Measurements from ENCODE around the gene DPYSL4.

DPYSL4 gene

GRCh38 chr10:132154931-132155330, 31.8 kb upstream of the DPYSL4 start:
- H3K27me3 ChIP-seq (ENCODE audit: control insufficient read depth, low read length): no peaks in the 10 kb centered on the region
- no peaks in the 10 kb centered on the region for H3K36me3 ChIP-seq (ENCODE audit: control insufficient read depth, low read length)
- TF ChIP-seq EZH2phosphoT487 (IDR thresholded peaks at IDR 0.05; ENCODE audit: borderline replicate concordance, low read length): no peak
- TF ChIP-seq, protein P1, sequence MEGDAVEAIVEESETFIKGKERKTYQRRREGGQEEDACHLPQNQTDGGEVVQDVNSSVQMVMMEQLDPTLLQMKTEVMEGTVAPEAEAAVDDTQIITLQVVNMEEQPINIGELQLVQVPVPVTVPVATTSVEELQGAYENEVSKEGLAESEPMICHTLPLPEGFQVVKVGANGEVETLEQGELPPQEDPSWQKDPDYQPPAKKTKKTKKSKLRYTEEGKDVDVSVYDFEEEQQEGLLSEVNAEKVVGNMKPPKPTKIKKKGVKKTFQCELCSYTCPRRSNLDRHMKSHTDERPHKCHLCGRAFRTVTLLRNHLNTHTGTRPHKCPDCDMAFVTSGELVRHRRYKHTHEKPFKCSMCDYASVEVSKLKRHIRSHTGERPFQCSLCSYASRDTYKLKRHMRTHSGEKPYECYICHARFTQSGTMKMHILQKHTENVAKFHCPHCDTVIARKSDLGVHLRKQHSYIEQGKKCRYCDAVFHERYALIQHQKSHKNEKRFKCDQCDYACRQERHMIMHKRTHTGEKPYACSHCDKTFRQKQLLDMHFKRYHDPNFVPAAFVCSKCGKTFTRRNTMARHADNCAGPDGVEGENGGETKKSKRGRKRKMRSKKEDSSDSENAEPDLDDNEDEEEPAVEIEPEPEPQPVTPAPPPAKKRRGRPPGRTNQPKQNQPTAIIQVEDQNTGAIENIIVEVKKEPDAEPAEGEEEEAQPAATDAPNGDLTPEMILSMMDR (IDR thresholded peaks at IDR 0.05; ENCODE audit: low read depth, low read length, poor library complexity, severe bottlenecking): no peak
- H3K4me2 ChIP-seq (ENCODE audit: low read length): no peak overlapping the region
- H3K27ac ChIP-seq (ENCODE audit: low read depth, low read length): no peak overlapping the region
- H4K20me1 ChIP-seq (ENCODE audit: control insufficient read depth, insufficient read depth, low read depth, low read length): no peaks in the 10 kb centered on the region
- peaks cover 5% of the 10 kb centered on the region; the same call in 1 of the 2 replicates for H3K9me3 ChIP-seq (ENCODE audit: control insufficient read depth, insufficient read depth, low read length)
- H3K4me3 ChIP-seq (ENCODE audit: low read length): no peak overlapping the region
- H3K79me2 ChIP-seq (ENCODE audit: control insufficient read depth, low read length): no peaks in the 10 kb centered on the region
- H3F3A ChIP-seq (ENCODE audit: control insufficient read depth, insufficient read depth): no peaks in the 10 kb centered on the region; the same call in 1 of the 2 replicates
- H3K4me1 ChIP-seq (ENCODE audit: control insufficient read depth, low read length): peaks cover 14% of the 10 kb centered on the region
- H3K9me2 ChIP-seq (replicated peaks; ENCODE audit: control insufficient read depth, low read length): no peaks in the 10 kb centered on the region

GRCh38 chr10:132155723-132156381, 30.9 kb upstream of the DPYSL4 start:
- no peak for TF ChIP-seq EZH2phosphoT487 (IDR thresholded peaks at IDR 0.05; ENCODE audit: borderline replicate concordance, low read length)
- Histone ChIP-seq H3K79me2 (ENCODE audit: control insufficient read depth, low read length) (no peaks in the 10 kb centered on the region), H3K27me3 (ENCODE audit: control insufficient read depth, low read length) (no peaks in the 10 kb centered on the region), H3K36me3 (ENCODE audit: control insufficient read depth, low read length) (no peaks in the 10 kb centered on the region), H4K20me1 (ENCODE audit: control insufficient read depth, insufficient read depth, low read depth, low read length) (no peaks in the 10 kb centered on the region), H3K4me2 (ENCODE audit: low read length) (no peak overlapping the region), H3K4me1 (ENCODE audit: control insufficient read depth, low read length) (peaks cover 14% of the 10 kb centered on the region), H3K27ac (ENCODE audit: low read depth, low read length) (no peak overlapping the region), H3K4me3 (ENCODE audit: low read length) (no peak overlapping the region), H3K9me2 (replicated peaks; ENCODE audit: control insufficient read depth, low read length) (no peaks in the 10 kb centered on the region), H3K9me3 (ENCODE audit: control insufficient read depth, insufficient read depth, low read length) (peaks cover 5% of the 10 kb centered on the region; the same call in 1 of the 2 replicates), H3F3A (ENCODE audit: control insufficient read depth, insufficient read depth) (no peaks in the 10 kb centered on the region; the same call in 1 of the 2 replicates)

GRCh38 chr10:132156382-132156781, 30.4 kb upstream of the DPYSL4 start:
- no peaks in the 10 kb centered on the region for H3K9me2 ChIP-seq (replicated peaks; ENCODE audit: control insufficient read depth, low read length)
- no peaks in the 10 kb centered on the region for H3K27me3 ChIP-seq (ENCODE audit: control insufficient read depth, low read length)
- no peaks in the 10 kb centered on the region for H4K20me1 ChIP-seq (ENCODE audit: control insufficient read depth, insufficient read depth, low read depth, low read length)
- no peaks in the 10 kb centered on the region for H3K36me3 ChIP-seq (ENCODE audit: control insufficient read depth, low read length)
- no peaks in the 10 kb centered on the region; the same call in 1 of the 2 replicates for H3F3A ChIP-seq (ENCODE audit: control insufficient read depth, insufficient read depth)
- peaks cover 5% of the 10 kb centered on the region; the same call in 1 of the 2 replicates for H3K9me3 ChIP-seq (ENCODE audit: control insufficient read depth, insufficient read depth, low read length)
- H3K4me1 ChIP-seq (ENCODE audit: control insufficient read depth, low read length): peaks cover 14% of the 10 kb centered on the region
- no peak overlapping the region for H3K4me3 ChIP-seq (ENCODE audit: low read length)
- H3K27ac ChIP-seq (ENCODE audit: low read depth, low read length): no peak overlapping the region
- TF ChIP-seq, protein P1 (IDR thresholded peaks at IDR 0.05; ENCODE audit: low read depth, low read length, poor library complexity, severe bottlenecking): no peak
- no peak overlapping the region for H3K4me2 ChIP-seq (ENCODE audit: low read length)
- H3K79me2 ChIP-seq (ENCODE audit: control insufficient read depth, low read length): no peaks in the 10 kb centered on the region

- no peak overlapping the region for H3K4me3 ChIP-seq (ENCODE audit: low read length)
- H3K4me2 ChIP-seq (ENCODE audit: low read length): no peak overlapping the region
- no peaks in the 10 kb centered on the region for H3K36me3 ChIP-seq (ENCODE audit: control insufficient read depth, low read length)
- H3K27me3 ChIP-seq (ENCODE audit: control insufficient read depth, low read length): no peaks in the 10 kb centered on the region
- H3K9me2 ChIP-seq (replicated peaks; ENCODE audit: control insufficient read depth, low read length): no peaks in the 10 kb centered on the region
- no peak for TF ChIP-seq EZH2phosphoT487 (IDR thresholded peaks at IDR 0.05; ENCODE audit: borderline replicate concordance, low read length)
- TF ChIP-seq, protein P1 (IDR thresholded peaks at IDR 0.05; ENCODE audit: low read depth, low read length, poor library complexity, severe bottlenecking): no peak
- H3K9me3 ChIP-seq (ENCODE audit: control insufficient read depth, insufficient read depth, low read length): peaks cover 5% of the 10 kb centered on the region; the same call in 1 of the 2 replicates
- no peaks in the 10 kb centered on the region for H3K79me2 ChIP-seq (ENCODE audit: control insufficient read depth, low read length)
- no peaks in the 10 kb centered on the region for H4K20me1 ChIP-seq (ENCODE audit: control insufficient read depth, insufficient read depth, low read depth, low read length)
- H3F3A ChIP-seq (ENCODE audit: control insufficient read depth, insufficient read depth): peaks cover under 1% of the 10 kb centered on the region; the same call in 1 of the 2 replicates
- peaks cover 20% of the 10 kb centered on the region for H3K4me1 ChIP-seq (ENCODE audit: control insufficient read depth, low read length)
- no peak overlapping the region for H3K27ac ChIP-seq (ENCODE audit: low read depth, low read length)
Measured at GRCh38 chr10:132157101-132157500, 29.6 kb upstream of the DPYSL4 start.
